NCI-H2171 (cell line): ENCODE results near the gene P2RY2.
"Not testable (repeated sequence)": the region's sequence is repeated elsewhere in the genome, so short reads cannot be mapped to it uniquely, and the experiment has no call there.

ENCODE experiments used
- DNase-seq: peaks from one replicate; lab custom pipeline; 2025; lab: John Stamatoyannopoulos, UW

P2RY2 gene

GRCh38 chr11:73228268-73229134 lies 10.4 kb downstream of the P2RY2 start:
- DNase-seq = no peak

GRCh38 chr11:73229321-73229895 lies 11.3 kb downstream of the P2RY2 start:
- no peak for DNase-seq

- DNase-seq = no peak
Observed at GRCh38 chr11:73229896-73230875, 12.1 kb downstream of the P2RY2 start.

- no peak for DNase-seq
Observed at GRCh38 chr11:73230931-73231330, 12.8 kb downstream of the P2RY2 start.

GRCh38 chr11:73232487-73232886 lies 14.4 kb downstream of the P2RY2 start:
- DNase-seq = not testable (repeated sequence)

- DNase-seq = no peak
Observed at GRCh38 chr11:73233211-73233610, 15.1 kb downstream of the P2RY2 start.

GRCh38 chr11:73233692-73234470 lies 15.8 kb downstream of the P2RY2 start:
- no peak for DNase-seq

GRCh38 chr11:73234471-73235181 lies 16.5 kb downstream of the P2RY2 start:
- DNase-seq = no peak

- no peak for DNase-seq
Observed at GRCh38 chr11:73235236-73235786, 17.2 kb downstream of the P2RY2 start.

- DNase-seq = no peak
Observed at GRCh38 chr11:73236205-73236765, 18.2 kb downstream of the P2RY2 start.

- DNase-seq = no peak
Observed at GRCh38 chr11:73236854-73237253, 18.8 kb downstream of the P2RY2 start.

GRCh38 chr11:73237471-73238290 lies 19.6 kb downstream of the P2RY2 start:
- no peak for DNase-seq

GRCh38 chr11:73239111-73239521 lies 21.0 kb downstream of the P2RY2 start:
- no peak for DNase-seq

GRCh38 chr11:73239571-73240189 lies 21.6 kb downstream of the P2RY2 start:
- DNase-seq = no peak

- DNase-seq = no peak
Observed at GRCh38 chr11:73240190-73240781, 22.2 kb downstream of the P2RY2 start.

- DNase-seq = no peak
Observed at GRCh38 chr11:73241300-73241699, 23.2 kb downstream of the P2RY2 start.

- DNase-seq = peak; percentile 11
Observed at GRCh38 chr11:73242251-73243092, 24.4 kb downstream of the P2RY2 start.

- DNase-seq = no peak
Observed at GRCh38 chr11:73243093-73243485, 25.0 kb downstream of the P2RY2 start.
